Epithelial cell of prostate (primary cell): ENCODE measurements around the gene CAND2.
"Not testable (repeated sequence)": the region's sequence is repeated elsewhere in the genome, so short reads cannot be mapped to it uniquely, and the experiment has no call there.

Experiments used
- DNase-seq: peaks from one replicate; pipeline ENCODE4 v3.0.0-alpha.2; 2011; ENCODE audit warnings: low read depth, low spot score
- H3K27ac ChIP-seq: fragments of 450-650 bp; 2 replicates; pipeline ENCODE4 v1.5.1; 2017; ENCODE audit warnings: mild to moderate bottlenecking

Gene CAND2

GRCh38 chr3:12768579-12769527 is 27.6 kb upstream of the CAND2 start:
- no peak overlapping the region for H3K27ac ChIP-seq
- no peak for DNase-seq

GRCh38 chr3:12769761-12770160 is 26.7 kb upstream of the CAND2 start:
- H3K27ac ChIP-seq, result no peak overlapping the region
- DNase-seq, result no peak

- H3K27ac ChIP-seq, result no peak overlapping the region
These were observed 25.2 kb upstream of the CAND2 start for GRCh38 chr3:12771236-12771635.

GRCh38 chr3:12772462-12772861 is 24.0 kb upstream of the CAND2 start:
- H3K27ac ChIP-seq, result no peak overlapping the region
- no peak for DNase-seq

More at GRCh38 chr3:12771236-12771635, 25.2 kb upstream of the CAND2 start:
- DNase-seq, result no peak

GRCh38 chr3:12773030-12773709 is 23.3 kb upstream of the CAND2 start:
- no peak for DNase-seq

GRCh38 chr3:12773710-12774086 is 22.8 kb upstream of the CAND2 start:
- H3K27ac ChIP-seq, result no peak overlapping the region
- DNase-seq, result no peak

More at GRCh38 chr3:12773030-12773709, 23.3 kb upstream of the CAND2 start:
- no peak overlapping the region for H3K27ac ChIP-seq

GRCh38 chr3:12774619-12775018 is 21.9 kb upstream of the CAND2 start:
- no peak for DNase-seq
- no peak overlapping the region for H3K27ac ChIP-seq

- H3K27ac ChIP-seq, result no peak overlapping the region
- DNase-seq, result no peak
These were observed 21.3 kb upstream of the CAND2 start for GRCh38 chr3:12775226-12775625.

GRCh38 chr3:12775970-12776369 is 20.5 kb upstream of the CAND2 start:
- DNase-seq, H3K27ac ChIP-seq: not testable (repeated sequence)

GRCh38 chr3:12777171-12777570 is 19.3 kb upstream of the CAND2 start:
- DNase-seq, result no peak

GRCh38 chr3:12780751-12781150 is 15.7 kb upstream of the CAND2 start:
- no peak for DNase-seq
- no peak overlapping the region for H3K27ac ChIP-seq

More at GRCh38 chr3:12777171-12777570, 19.3 kb upstream of the CAND2 start:
- no peak overlapping the region for H3K27ac ChIP-seq

GRCh38 chr3:12782172-12782815 is 14.2 kb upstream of the CAND2 start:
- no peak for DNase-seq
- no peak overlapping the region for H3K27ac ChIP-seq

GRCh38 chr3:12785096-12785495 is 11.4 kb upstream of the CAND2 start:
- no peak overlapping the region for H3K27ac ChIP-seq
- DNase-seq, result no peak

GRCh38 chr3:12787346-12787745 is 9.1 kb upstream of the CAND2 start:
- not testable (repeated sequence) for DNase-seq, H3K27ac ChIP-seq

GRCh38 chr3:12787967-12788690 is 8.4 kb upstream of the CAND2 start:
- DNase-seq, H3K27ac ChIP-seq: not testable (repeated sequence)

GRCh38 chr3:12791430-12791829 is 5.0 kb upstream of the CAND2 start:
- no peak for DNase-seq
- H3K27ac ChIP-seq, result no peak overlapping the region

- DNase-seq, result no peak
- H3K27ac ChIP-seq, result no peak overlapping the region
These were observed 2.8 kb upstream of the CAND2 start for GRCh38 chr3:12793701-12794100.

- DNase-seq, result no peak
- no peak overlapping the region for H3K27ac ChIP-seq
These were observed 828 bp downstream of the CAND2 start for GRCh38 chr3:12797124-12797891.

- no peak overlapping the region for H3K27ac ChIP-seq
- no peak for DNase-seq
These were observed 1.5 kb downstream of the CAND2 start for GRCh38 chr3:12797892-12798558.
